ENCODE data around the gene TXNDC11. TPM values are rescaled to one million over a fixed set of nuclear protein-coding genes. Genes with fewer than 3 reads are reported as not detected.

The TXNDC11 gene
- total and polyA plus RNA-seq, 2 experiments from 2014 or later, result 6.8 to 12.0 TPM

GRCh38 chr16:11726008-11726407 is 16.6 kb downstream of the TXNDC11 start:
- no peak overlapping the region for H3K27ac ChIP-seq (ENCODE audit: low read depth)
- H3K27ac Mint-ChIP-seq, result no peak overlapping the region
- H3K27me3 Mint-ChIP-seq (ENCODE audit: insufficient read depth, low read depth, poor library complexity), result no peaks in the 10 kb centered on the region
- H3K36me3 ChIP-seq (ENCODE audit: insufficient read depth), result peaks cover 6% of the 10 kb centered on the region; the same call in 1 of the 2 replicates
- H3K27me3 ChIP-seq (ENCODE audit: insufficient read depth), result no peaks in the 10 kb centered on the region
- no peaks in the 10 kb centered on the region for H3K9me3 Mint-ChIP-seq
- TF ChIP-seq EZH2 (IDR thresholded peaks at IDR 0.05; ENCODE audit: low read depth, unreplicated experiment) (no peak), ZNF331 (CRISPR knock-in tag; IDR thresholded peaks at IDR 0.05; ENCODE audit: low read depth) (no peak), ZNF114 (CRISPR knock-in tag; IDR thresholded peaks at IDR 0.05) (no peak), NANOG (IDR thresholded peaks at IDR 0.05; ENCODE audit: borderline replicate concordance) (no peak), CREB1 (CRISPR knock-in tag; IDR thresholded peaks at IDR 0.05; ENCODE audit: low read depth) (no peak), POLR2AphosphoS5 (IDR thresholded peaks at IDR 0.05; ENCODE audit: low read depth) (no peak), JUNB (IDR thresholded peaks at IDR 0.05; ENCODE audit: unreplicated experiment) (no peak), REST (IDR thresholded peaks at IDR 0.05; ENCODE audit: unreplicated experiment) (no peak)
- H3K4me1 Mint-ChIP-seq, result no peaks in the 10 kb centered on the region
- H3K4me2 ChIP-seq, result no peak overlapping the region
- H3K4me3 ChIP-seq, result no peak overlapping the region
- no peaks in the 10 kb centered on the region for H3K4me1 ChIP-seq (ENCODE audit: insufficient read depth)
- no peak overlapping the region for H3K4me3 Mint-ChIP-seq
- H3K36me3 Mint-ChIP-seq (ENCODE audit: low read depth), result peaks cover 11% of the 10 kb centered on the region; the same call in 2 of the 3 replicates
- no peaks in the 10 kb centered on the region for H3K9me2 ChIP-seq (ENCODE audit: insufficient read depth)
- ATAC-seq (no peak), DNase-seq (ENCODE audit: low spot score) (no peak)
- H4K20me1 ChIP-seq (replicated peaks; ENCODE audit: insufficient read depth), result 0 out of 2 replicates have a peak, but pooled peaks cover 3% of the 10 kb centered on the region
- peaks cover 6% of the 10 kb centered on the region for H3K79me2 ChIP-seq (replicated peaks; ENCODE audit: insufficient read depth)
- no peaks in the 10 kb centered on the region; the same call in 1 of the 2 replicates for H3F3A ChIP-seq (replicated peaks; ENCODE audit: low read depth)
- no peak overlapping the region for H2AFZ ChIP-seq

- Mint-ChIP-seq H3K4me1 (no peaks in the 10 kb centered on the region), H3K27me3 (ENCODE audit: insufficient read depth, low read depth, poor library complexity) (no peaks in the 10 kb centered on the region), H3K9me3 (no peaks in the 10 kb centered on the region), H3K36me3 (ENCODE audit: low read depth) (peaks cover 11% of the 10 kb centered on the region; the same call in 2 of the 3 replicates), H3K4me3 (no peak overlapping the region), H3K27ac (no peak overlapping the region)
- peaks cover 5% of the 10 kb centered on the region for H3K79me2 ChIP-seq (replicated peaks; ENCODE audit: insufficient read depth)
- 0 out of 2 replicates have a peak, but pooled peaks cover 3% of the 10 kb centered on the region for H4K20me1 ChIP-seq (replicated peaks; ENCODE audit: insufficient read depth)
- no peaks in the 10 kb centered on the region for H3K27me3 ChIP-seq (ENCODE audit: insufficient read depth)
- no peak overlapping the region for H3K27ac ChIP-seq (ENCODE audit: low read depth)
- peaks cover 6% of the 10 kb centered on the region; the same call in 1 of the 2 replicates for H3K36me3 ChIP-seq (ENCODE audit: insufficient read depth)
- no peak overlapping the region for H3K4me3 ChIP-seq
- H3K4me2 ChIP-seq, result no peak overlapping the region
- H3K9me2 ChIP-seq (ENCODE audit: insufficient read depth), result no peaks in the 10 kb centered on the region
- DNase-seq (ENCODE audit: low spot score) (no peak), ATAC-seq (no peak)
- no peaks in the 10 kb centered on the region for H3K4me1 ChIP-seq (ENCODE audit: insufficient read depth)
- H2AFZ ChIP-seq, result no peak overlapping the region
- TF ChIP-seq REST (IDR thresholded peaks at IDR 0.05; ENCODE audit: unreplicated experiment) (no peak), CREB1 (CRISPR knock-in tag; IDR thresholded peaks at IDR 0.05; ENCODE audit: low read depth) (no peak), EZH2 (IDR thresholded peaks at IDR 0.05; ENCODE audit: low read depth, unreplicated experiment) (no peak), ZNF331 (CRISPR knock-in tag; IDR thresholded peaks at IDR 0.05; ENCODE audit: low read depth) (no peak), ETS1 (IDR thresholded peaks at IDR 0.05) (no peak), JUNB (IDR thresholded peaks at IDR 0.05; ENCODE audit: unreplicated experiment) (no peak), POLR2AphosphoS5 (IDR thresholded peaks at IDR 0.05; ENCODE audit: low read depth) (no peak), STAT1 (IDR thresholded peaks at IDR 0.05; ENCODE audit: unreplicated experiment) (no peak), EZH2phosphoT487 (IDR thresholded peaks at IDR 0.05; ENCODE audit: unreplicated experiment) (no peak)
- H3F3A ChIP-seq (replicated peaks; ENCODE audit: low read depth), result no peaks in the 10 kb centered on the region; the same call in 1 of the 2 replicates
These were observed 17.2 kb downstream of the TXNDC11 start for GRCh38 chr16:11725457-11725856.
